K562 (cell line): Measurements from ENCODE around the gene SEPHS2. TPM values are rescaled to one million over a fixed set of nuclear protein-coding genes. Genes with fewer than 3 reads are reported as not detected.

ENCODE experiments used
- ATAC-seq: fragments of 200-7000 bp; cut with Tn5 transposase; 3 replicates; pipeline ENCODE4 v1.9.1; 2020; ENCODE audit warnings: moderate library complexity
- BruUV-seq: library from RNA; stranded (reverse); fragments of 400-500 nt; replicated peaks from 2 replicates; lab custom pipeline; 2021; lab: Mats Ljungman, UMichigan
- CTCF ChIA-PET: fragments of 300-600 bp; formaldehyde crosslinking; extraction: SDS; loops from one replicate; lab custom pipeline; 2021; ENCODE audit warnings: low intra/inter-chr PET ratio; lab: Yijun Ruan, JAX
- POLR2A ChIA-PET: fragments of 300-600, 350-650 bp; sonication (Branson Sonifier 250); formaldehyde crosslinking; extraction: SDS; loops from one replicate; lab custom pipeline; 2021; ENCODE audit warnings: antibody characterized with exemption, inconsistent platforms; lab: Yijun Ruan, JAX
- DNase-seq, 4 experiments: peaks; one replicate each; pipeline versions ENCODE4 v3.0.0 to v3.0.0-alpha.2; 2011 to 2018; ENCODE audit warnings: low spot score in 3 of 4, mixed read lengths in 3 of 4; ENCODE audit errors: extremely low read depth in 1 of 4
- FAIRE-seq: peaks from 2 replicates; lab custom pipeline; 2011; peaks lifted over from hg19 to GRCh38; lab: Jason Lieb, UNC
- H2AFZ ChIP-seq: 2 replicates; pipeline ENCODE4 v1.6.0; 2011; ENCODE audit warnings: low read depth, low read length, control low read depth, inconsistent platforms
- H3K27ac ChIP-seq: fragments of 200-600 bp; 3 replicates; pipeline ENCODE4 v1.8.0; 2011; ENCODE audit warnings: low read depth, mild to moderate bottlenecking, control low read depth, inconsistent platforms, low read length, moderate library complexity, mixed read lengths; ENCODE audit errors: extremely low read depth
- H3K27me3 ChIP-seq, 2 experiments: fragments of 300-600 bp in 1 of 2; 2 replicates in 1 of 2; 3 replicates in 1 of 2; pipeline versions ENCODE4 v1.6.0 to v1.8.0; 2011; ENCODE audit warnings: inconsistent platforms in 2 of 2, low read length in 2 of 2, mild to moderate bottlenecking in 1 of 2, mixed read lengths in 1 of 2, moderate library complexity in 1 of 2; ENCODE audit not compliant: control insufficient read depth in 2 of 2, insufficient read depth in 2 of 2
- H3K36me3 ChIP-seq: fragments of 300-600 bp; 3 replicates; pipeline ENCODE4 v1.8.0; 2011; ENCODE audit warnings: mild to moderate bottlenecking, low read length, inconsistent platforms; ENCODE audit not compliant: control insufficient read depth, insufficient read depth
- H3K4me1 ChIP-seq, 2 experiments: fragments of 200-600 bp in 1 of 2; replicated peaks in 1 of 2; 2 replicates in 1 of 2; 3 replicates in 1 of 2; pipeline versions ENCODE4 v1.5.1 to v1.8.0; 2011; ENCODE audit warnings: inconsistent platforms in 2 of 2, low read length in 2 of 2, mild to moderate bottlenecking in 1 of 2, mixed read lengths in 1 of 2, moderate library complexity in 1 of 2; ENCODE audit not compliant: control insufficient read depth in 2 of 2, insufficient read depth in 2 of 2
- H3K4me2 ChIP-seq: 2 replicates; pipeline ENCODE4 v1.6.1; 2011; ENCODE audit warnings: low read length, control low read depth, inconsistent platforms, mixed read lengths; ENCODE audit not compliant: insufficient read depth
- H3K4me3 ChIP-seq: fragments of 200-600 bp; sonication (generic), shearing (Covaris generic); 2 replicates; pipeline ENCODE4 v1.5.1; 2016; ENCODE audit warnings: control low read depth, inconsistent platforms
- H3K79me2 ChIP-seq: fragments of 200-600 bp; 3 replicates; pipeline ENCODE4 v1.8.0; 2011; ENCODE audit warnings: low read length, inconsistent platforms; ENCODE audit not compliant: control insufficient read depth, insufficient read depth
- H3K9ac ChIP-seq, 2 experiments: 2 replicates each; pipeline versions ENCODE4 v1.6.0 to v1.6.1; 2011; ENCODE audit warnings: low read depth in 2 of 2, low read length in 2 of 2, control low read depth in 1 of 2, inconsistent platforms in 1 of 2, mild to moderate bottlenecking in 1 of 2, mixed read lengths in 1 of 2; ENCODE audit not compliant: insufficient read depth in 1 of 2
- H3K9me1 ChIP-seq: one replicate; pipeline ENCODE4 v1.6.0; 2011; ENCODE audit warnings: inconsistent platforms, mild to moderate bottlenecking, low read length, moderate library complexity; ENCODE audit not compliant: control insufficient read depth, insufficient read depth
- H3K9me3 ChIP-seq: replicated peaks from 2 replicates; pipeline ENCODE4 v1.5.1; 2011; ENCODE audit warnings: low read depth, low read length, inconsistent platforms; ENCODE audit not compliant: control insufficient read depth, insufficient read depth
- H4K20me1 ChIP-seq: replicated peaks from 2 replicates; pipeline ENCODE4 v1.6.1; 2011; ENCODE audit warnings: low read length, inconsistent platforms, mixed read lengths; ENCODE audit not compliant: control insufficient read depth, insufficient read depth
- CHD1 ChIP-seq: fragments of 200-600 bp; sonication (generic); IDR thresholded peaks from one replicate; pipeline ENCODE4 v1.6.1; 2012; ENCODE audit warnings: mild to moderate bottlenecking, moderate library complexity, low read length, inconsistent platforms
- GABPB2 ChIP-seq: fragments of 250-450 bp; sonication (Bioruptor Pico); conservative IDR thresholded peaks from 2 replicates; pipeline ENCODE4 v1.5.1; 2021; ENCODE audit warnings: mild to moderate bottlenecking
- HSF4 ChIP-seq: fragments of 250-450 bp; sonication (Bioruptor Pico); IDR thresholded peaks from 2 replicates; pipeline ENCODE4 v2.1.2; 2022; ENCODE audit warnings: mild to moderate bottlenecking, moderate library complexity, borderline replicate concordance
- ILF3 ChIP-seq: fragments of 450-650 bp; IDR thresholded peaks from 2 replicates; pipeline ENCODE4 v1.6.1; 2018; ENCODE audit warnings: antibody characterized with exemption, mild to moderate bottlenecking, moderate library complexity, borderline replicate concordance
- JUN ChIP-seq, 2 experiments: sonication (generic) in 1 of 2; formaldehyde crosslinking in 1 of 2; IDR thresholded peaks; 2 replicates each; pipeline versions ENCODE4 v1.6.1 to v1.8.0; 2012 to 2022; ENCODE audit warnings: borderline replicate concordance in 2 of 2, mild to moderate bottlenecking in 2 of 2, improper control_type of control experiment in 1 of 2, low read depth in 1 of 2, low read length in 1 of 2, missing genetic modification reagents in 1 of 2
- MTF1 ChIP-seq: fragments of 250-450 bp; sonication (Bioruptor Pico); IDR thresholded peaks from 2 replicates; pipeline ENCODE4 v1.9.0; 2021; ENCODE audit warnings: moderate library complexity, mild to moderate bottlenecking, inconsistent platforms, borderline replicate concordance
- RAD21 ChIP-seq, 2 experiments: fragments of 250-450 bp in 1 of 2; fragments of 450-650 bp in 1 of 2; sonication (Bioruptor Pico) in 1 of 2; formaldehyde crosslinking in 1 of 2; IDR thresholded peaks in 1 of 2; conservative IDR thresholded peaks in 1 of 2; 2 replicates each; pipeline versions ENCODE4 v1.4.0 to v1.8.0; 2020 to 2022; ENCODE audit warnings: mild to moderate bottlenecking in 2 of 2, moderate library complexity in 1 of 2
- TSC22D4 ChIP-seq: fragments of 450-650 bp; IDR thresholded peaks from 2 replicates; pipeline ENCODE4 v1.6.1; 2016; ENCODE audit warnings: missing genetic modification characterization, missing biosample characterization, control low read depth
- ZKSCAN8 ChIP-seq: fragments of 200-800 bp; sonication (Bioruptor generic); IDR thresholded peaks from 2 replicates; pipeline ENCODE4 v1.6.1; 2016; ENCODE audit warnings: missing genetic modification characterization, missing compliant biosample characterization
- ZNF146 ChIP-seq: IDR thresholded peaks from one replicate; pipeline ENCODE4 v1.6.1; 2018; ENCODE audit warnings: missing compliant biosample characterization; ENCODE audit not compliant: unreplicated experiment
- WGBS: fragments of 100-300 bp; shearing (Covaris generic); methylation state at CpG from one replicate; pipeline ENCODE4 v1.1.6; 2016; ENCODE audit warnings: low coverage, mixed read lengths; ENCODE audit not compliant: insufficient coverage; ENCODE audit errors: missing lambda C conversion rate; 5-methylcytosine and 5-hydroxymethylcytosine counted together
- in situ Hi-C: fragments of 300-500 bp; cut with MboI; formaldehyde crosslinking; loops from 4 replicates; pipeline ENCODE4 v1.15.0; 2018; ENCODE audit warnings: inconsistent platforms, mixed read lengths
- intact Hi-C: fragments of 100-400 bp; cut with micrococcal nuclease; formaldehyde crosslinking; loops from 2 replicates; pipeline ENCODE4 v1.14.2; 2022
- polyA plus RNA-seq, 8 experiments: library from polyadenylated mRNA; depleted of rRNA in 4 of 8; stranded (reverse) in 5 of 8; unstranded in 3 of 8; fragments of >200 nt; fragmentation: Nextera tagmentation in 2 of 8; fragmentation: Illumina TruSeq in 1 of 8; extraction: Ambion mirVana in 2 of 8; extraction: Trizol in 1 of 8; gene quantifications; 2 replicates each; pipeline versions ENCODE4 v1.2.1 to v1.2.3, GENCODE V29; 2011 to 2014; ENCODE audit warnings: inconsistent platforms in 1 of 8, missing spikeins in 1 of 8
- total RNA-seq, 7 experiments: library from RNA; depleted of rRNA in 6 of 7; stranded (reverse); fragments of >200 nt in 6 of 7; fragmentation: Illumina TruSeq in 2 of 7; extraction: Trizol in 2 of 7; gene quantifications; 2 replicates each; pipeline versions ENCODE4 v1.2.1 to v1.2.3, GENCODE V29; 2011 to 2021; ENCODE audit warnings: low replicate concordance in 1 of 7
- TF ChIP-seq, protein P1 (sequence below): fragments of 250-450 bp; sonication (Bioruptor Pico); IDR thresholded peaks from 2 replicates; pipeline ENCODE4 v1.8.0; 2021; ENCODE audit warnings: moderate library complexity, mild to moderate bottlenecking, inconsistent platforms

SEPHS2 gene
- total and polyA plus RNA-seq, 9 of the 15 experiments (the other 6 are each of a cell fraction or from before 2014, with no cell fraction given): 20.9 to 90.6 (median 43.4) TPM

DNA sequence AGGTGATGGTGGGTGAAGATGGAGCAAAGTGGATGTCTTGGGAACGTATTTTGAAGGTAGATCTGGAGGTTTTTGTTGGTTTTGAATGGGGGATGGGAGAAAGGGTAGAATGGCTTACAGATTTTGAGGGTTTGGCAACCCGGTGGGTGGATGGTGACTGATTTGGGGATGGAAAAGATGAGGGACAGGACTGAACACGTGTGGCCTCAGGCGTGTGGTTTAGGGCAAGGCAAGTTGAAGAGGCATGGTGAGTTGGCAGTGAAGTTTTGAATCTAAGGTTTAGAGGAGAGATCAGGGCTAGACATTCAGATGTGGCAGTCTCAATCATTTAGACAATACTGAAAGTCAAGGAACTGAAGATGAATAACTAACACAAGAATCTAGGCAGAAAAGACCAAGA lies 10.8 kb downstream of the SEPHS2 start:
- no TSS peak for BruUV-seq
- FAIRE-seq (no peak), ATAC-seq (no peak)
- in situ Hi-C loops: loop anchor here (10.0 kb wide), 1 partner anchor 190 kb away; no protein-coding TSS in a partner anchor
- Histone ChIP-seq H3K27me3 (no peaks in the 10 kb centered on the region), H3K79me2 (peaks cover under 1% of the 10 kb centered on the region), H4K20me1 (no peaks in the 10 kb centered on the region), H3K9me1 (no peaks in the 10 kb centered on the region), H3K36me3 (no peaks in the 10 kb centered on the region), H3K27ac (no peak overlapping the region), H3K9me3 (no peaks in the 10 kb centered on the region)
- intact Hi-C loops: no loop called here
- peak; percentile 43; the same call in 1 of the 2 replicates for TF ChIP-seq TSC22D4 (tag)
- no peak for TF ChIP-seq MTF1 (CRISPR knock-in tag)
- TF ChIP-seq, all 486 proteins: peak for 1
- H3K9ac ChIP-seq: no peak overlapping the region
- CTCF ChIA-PET: no interaction called here
- 15% methylated on average over 4 of the region's 4 CpGs for WGBS
- peaks cover 4 to 7% of the 10 kb centered on the region in 2 experiments for H3K4me1 ChIP-seq
- H3K4me2 ChIP-seq: no peak overlapping the region
- H3K4me3 ChIP-seq: no peak overlapping the region
- POLR2A ChIA-PET: interaction anchor here (0.9 kb wide), 1 partner anchor 120 kb away, joined by 3 read pairs; no protein-coding TSS in a partner anchor
- DNase-seq: no peak
- no peak overlapping the region for H2AFZ ChIP-seq

DNA sequence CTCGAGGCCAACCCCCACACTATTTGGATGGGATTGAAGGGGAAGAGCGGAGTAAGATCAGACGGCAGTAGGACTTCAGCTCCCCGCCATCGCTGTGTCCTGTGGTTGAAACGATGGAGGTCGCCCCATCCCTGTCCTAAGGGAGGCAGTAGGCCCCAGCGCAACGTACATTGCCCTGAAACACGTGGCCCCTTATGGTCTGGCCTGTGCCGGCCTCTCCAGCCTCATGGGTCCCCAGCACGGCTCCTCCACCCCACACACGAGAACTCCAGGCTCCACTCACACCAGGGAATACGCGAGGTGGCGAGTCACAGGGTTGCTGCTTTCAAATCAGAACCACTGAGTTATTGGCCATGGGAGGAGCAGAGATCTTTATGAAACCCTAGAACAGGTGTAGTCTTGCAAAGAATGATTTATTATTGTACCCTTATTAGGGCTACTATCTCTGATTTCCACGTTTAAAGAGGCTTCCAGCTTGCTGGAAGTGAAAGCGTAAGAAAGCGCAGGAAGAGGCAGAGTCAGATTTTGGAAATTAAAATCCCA lies 15.2 kb downstream of the SEPHS2 start:
- TSS peak; percentile 84 for BruUV-seq
- H3K4me3 ChIP-seq: peak overlapping the region; percentile 75
- TF ChIP-seq RAD21 (CRISPR knock-in tag; conservative IDR thresholded peaks at IDR 0.05 in 1 of 2, IDR thresholded peaks at IDR 0.05 in 1 of 2) (no peak; a peak in 1 of 4 replicates), ILF3 (no peak), JUN (IDR thresholded peaks at IDR 0.05; ENCODE audit: borderline replicate concordance, low read depth, low read length) (no peak), JUN (CRISPR knock-in tag; IDR thresholded peaks at IDR 0.05; ENCODE audit: borderline replicate concordance) (no peak), ZNF146 (CRISPR knock-in tag) (peak; percentile 10), GABPB2 (CRISPR knock-in tag) (no peak), HSF4 (CRISPR knock-in tag) (no peak), CHD1 (no peak), ZKSCAN8 (CRISPR knock-in tag) (no peak; the same call in 1 of the 2 replicates)
- TF ChIP-seq, protein P1, sequence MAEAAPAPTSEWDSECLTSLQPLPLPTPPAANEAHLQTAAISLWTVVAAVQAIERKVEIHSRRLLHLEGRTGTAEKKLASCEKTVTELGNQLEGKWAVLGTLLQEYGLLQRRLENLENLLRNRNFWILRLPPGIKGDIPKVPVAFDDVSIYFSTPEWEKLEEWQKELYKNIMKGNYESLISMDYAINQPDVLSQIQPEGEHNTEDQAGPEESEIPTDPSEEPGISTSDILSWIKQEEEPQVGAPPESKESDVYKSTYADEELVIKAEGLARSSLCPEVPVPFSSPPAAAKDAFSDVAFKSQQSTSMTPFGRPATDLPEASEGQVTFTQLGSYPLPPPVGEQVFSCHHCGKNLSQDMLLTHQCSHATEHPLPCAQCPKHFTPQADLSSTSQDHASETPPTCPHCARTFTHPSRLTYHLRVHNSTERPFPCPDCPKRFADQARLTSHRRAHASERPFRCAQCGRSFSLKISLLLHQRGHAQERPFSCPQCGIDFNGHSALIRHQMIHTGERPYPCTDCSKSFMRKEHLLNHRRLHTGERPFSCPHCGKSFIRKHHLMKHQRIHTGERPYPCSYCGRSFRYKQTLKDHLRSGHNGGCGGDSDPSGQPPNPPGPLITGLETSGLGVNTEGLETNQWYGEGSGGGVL: no peak

More for the DNA sequence above, 15.2 kb downstream of the SEPHS2 start:
- DNase-seq (peak in 3 of 4 experiments; percentile 53 to 69 (median 58)), FAIRE-seq (peak; percentile 56), ATAC-seq (peak; percentile 75)
- Histone ChIP-seq H4K20me1 (no peaks in the 10 kb centered on the region), H3K9me1 (no peaks in the 10 kb centered on the region), H3K9me3 (no peaks in the 10 kb centered on the region), H3K9ac (peak overlapping the region; percentile 74 to 81), H3K36me3 (peaks cover 29% of the 10 kb centered on the region), H3K4me2 (peak overlapping the region; percentile 74), H3K79me2 (peaks cover 40% of the 10 kb centered on the region), H3K27me3 (no peaks in the 10 kb centered on the region), H3K4me1 (peaks cover 15 to 36% of the 10 kb centered on the region in 2 experiments), H3K27ac (peak overlapping the region; percentile 56), H2AFZ (peak overlapping the region; percentile 95)
- intact Hi-C loops (loop anchor here (1.0 kb wide), 3 partner anchors 15 to 228 kb away; partner anchors contain the start of genes FBRS and SEPHS2), in situ Hi-C loops (loop anchor here (10.0 kb wide), 1 partner anchor 194 kb away; no protein-coding TSS in a partner anchor)
- ChIA-PET POLR2A (interaction anchor here (0.9 to 1.9 kb wide), 12 partner anchors 9 to 228 kb away, joined by 3 to 16 read pairs (median 4); partner anchors contain the start of genes FBRS, PRR14, SEPHS2 and ZNF764), CTCF (interaction anchor here (0.5 to 3.3 kb wide), 3 partner anchors 199 to 228 kb away, joined by 3 to 23 read pairs (median 10); partner anchors contain the start of gene FBRS)
- 34% methylated on average over 16 of the region's 19 CpGs for WGBS
